Neural cell (in vitro differentiated cells): Measurements from ENCODE around the gene AHI1. TPM values are rescaled to one million over a fixed set of nuclear protein-coding genes. Genes with fewer than 3 reads are reported as not detected.

ENCODE experiments used
- H2AFZ ChIP-seq: fragments of 200-600, 300-800 bp; sonication (generic), shearing (Covaris generic); 2 replicates; pipeline ENCODE4 v1.6.0; 2014; ENCODE audit warnings: low read depth, mild to moderate bottlenecking, antibody characterized with exemption, low read length, moderate library complexity
- H3F3A ChIP-seq: fragments of 200-600 bp; shearing (Covaris generic); 2 replicates; pipeline ENCODE4 v1.6.1; 2016; ENCODE audit warnings: mild to moderate bottlenecking, moderate library complexity, mixed read lengths, antibody characterized with exemption, low read length; ENCODE audit not compliant: insufficient read depth, poor library complexity, severe bottlenecking
- H3K27ac ChIP-seq: fragments of 200-600, 300-800 bp; sonication (generic), shearing (Covaris generic); 2 replicates; pipeline ENCODE4 v1.5.1; 2014; ENCODE audit warnings: mild to moderate bottlenecking, low read length, moderate library complexity
- H3K27me3 ChIP-seq: fragments of 300-800, 200-600 bp; sonication (generic), shearing (Covaris generic); 2 replicates; pipeline ENCODE4 v1.6.0; 2014; ENCODE audit warnings: mild to moderate bottlenecking, low read depth, low read length, moderate library complexity; ENCODE audit not compliant: insufficient read depth
- H3K36me3 ChIP-seq: fragments of 300-800, 200-600 bp; sonication (generic), shearing (Covaris generic); 2 replicates; pipeline ENCODE4 v1.5.1; 2014; ENCODE audit warnings: mild to moderate bottlenecking, antibody characterized with exemption, low read length, moderate library complexity; ENCODE audit not compliant: insufficient read depth
- H3K4me2 ChIP-seq: fragments of 300-800, 200-600 bp; sonication (generic), shearing (Covaris generic); 2 replicates; pipeline ENCODE4 v1.6.0; 2014; ENCODE audit warnings: mild to moderate bottlenecking, low read length
- H3K4me3 ChIP-seq: fragments of 300-800, 200-600 bp; sonication (generic), shearing (Covaris generic); 2 replicates; pipeline ENCODE4 v1.5.1; 2014; ENCODE audit warnings: mild to moderate bottlenecking, low read length, moderate library complexity
- H3K79me2 ChIP-seq: fragments of 200-600 bp; shearing (Covaris generic); replicated peaks from 2 replicates; pipeline ENCODE4 v1.6.0; 2014; ENCODE audit warnings: mild to moderate bottlenecking, low read length, moderate library complexity; ENCODE audit not compliant: insufficient read depth
- H3K9ac ChIP-seq: fragments of 300-800, 200-600 bp; sonication (generic), shearing (Covaris generic); 2 replicates; pipeline ENCODE4 v1.6.1; 2016; ENCODE audit warnings: mild to moderate bottlenecking, low read length, mixed read lengths
- H3K9me2 ChIP-seq: fragments of 200-600 bp; shearing (Covaris generic); 2 replicates; pipeline ENCODE4 v1.6.1; 2016; ENCODE audit warnings: mild to moderate bottlenecking, low read length, mixed read lengths; ENCODE audit not compliant: insufficient read depth
- H3K9me3 ChIP-seq: fragments of 200-600, 300-800 bp; sonication (generic), shearing (Covaris generic); 2 replicates; pipeline ENCODE4 v1.6.1; 2016; ENCODE audit warnings: mild to moderate bottlenecking, mixed run types, low read length, moderate library complexity, mixed read lengths
- H4K20me1 ChIP-seq: fragments of 200-600 bp; shearing (Covaris generic); 2 replicates; pipeline ENCODE4 v1.6.1; 2016; ENCODE audit warnings: mild to moderate bottlenecking, mixed run types; ENCODE audit not compliant: insufficient read depth
- CTCF ChIP-seq: fragments of 450-650 bp; IDR thresholded peaks from 2 replicates; pipeline ENCODE4 v1.5.1; 2014; ENCODE audit warnings: antibody characterized with exemption, mild to moderate bottlenecking, moderate library complexity; ENCODE audit not compliant: poor library complexity, severe bottlenecking
- EP300 ChIP-seq: fragments of 450-650 bp; conservative IDR thresholded peaks from 2 replicates; pipeline ENCODE4 v1.6.1; 2014; ENCODE audit warnings: antibody characterized with exemption, mild to moderate bottlenecking, moderate library complexity; ENCODE audit not compliant: poor library complexity, severe bottlenecking
- EZH2 ChIP-seq: fragments of 200-600, 300-800 bp; shearing (Covaris generic), sonication (generic); IDR thresholded peaks from 2 replicates; pipeline ENCODE4 v1.6.1; 2014; ENCODE audit warnings: antibody characterized with exemption, low read length, borderline replicate concordance, mild to moderate bottlenecking; ENCODE audit not compliant: insufficient read depth, poor library complexity, severe bottlenecking
- MXI1 ChIP-seq: fragments of 450-650 bp; conservative IDR thresholded peaks from 2 replicates; pipeline ENCODE4 v1.6.1; 2014; ENCODE audit warnings: antibody characterized with exemption, mild to moderate bottlenecking; ENCODE audit not compliant: poor library complexity, severe bottlenecking
- POLR2AphosphoS5 ChIP-seq: IDR thresholded peaks from 2 replicates; pipeline ENCODE4 v1.6.1; 2012
- RAD21 ChIP-seq: fragments of 450-650 bp; conservative IDR thresholded peaks from 2 replicates; pipeline ENCODE4 v1.6.1; 2014; ENCODE audit warnings: antibody characterized with exemption, mild to moderate bottlenecking, moderate library complexity
- SMC3 ChIP-seq: fragments of 450-650 bp; conservative IDR thresholded peaks from 2 replicates; pipeline ENCODE4 v1.6.1; 2014; ENCODE audit warnings: antibody characterized with exemption, mild to moderate bottlenecking, moderate library complexity; ENCODE audit not compliant: poor library complexity
- TAF1 ChIP-seq: IDR thresholded peaks from 2 replicates; pipeline ENCODE4 v1.6.1; 2012; ENCODE audit warnings: low read depth
- polyA plus RNA-seq: library from polyadenylated mRNA; depleted of rRNA; stranded (reverse); fragments of >200 nt; gene quantifications from 2 replicates; pipeline ENCODE4 v1.2.3, GENCODE V29; 2014
- TF ChIP-seq, protein P1 (sequence below): IDR thresholded peaks from 2 replicates; pipeline ENCODE4 v1.6.1; 2012; ENCODE audit warnings: borderline replicate concordance

Gene AHI1
- polyA plus RNA-seq, 1 donor from 2014 or later: 58.2 TPM

DNA sequence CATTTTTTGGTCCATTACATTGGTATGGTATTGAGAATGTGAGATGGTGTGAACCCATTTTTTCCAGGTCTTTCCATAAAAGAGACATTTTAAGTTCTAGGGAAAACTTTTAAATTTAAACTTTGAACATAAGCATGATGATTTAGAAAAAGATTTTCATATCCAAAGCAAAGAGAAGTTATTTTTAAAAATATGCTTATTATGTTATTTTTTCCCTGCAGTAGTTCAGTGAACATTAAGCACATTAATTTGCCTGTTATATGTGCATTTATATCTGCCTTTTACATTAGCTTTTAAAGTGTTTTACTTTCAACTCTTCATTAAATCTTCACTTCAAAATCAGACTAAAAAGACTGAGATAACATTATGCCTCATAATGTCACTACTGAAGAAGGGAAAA lies 116.7 kb downstream of the AHI1 start:
- no peaks in the 10 kb centered on the region for H4K20me1 ChIP-seq
- no peaks in the 10 kb centered on the region for H3K36me3 ChIP-seq
- H3K9ac ChIP-seq: no peak overlapping the region
- TF ChIP-seq MXI1 (no peak), POLR2AphosphoS5 (no peak), RAD21 (no peak), EZH2 (no peak), CTCF (no peak), EP300 (no peak), TAF1 (no peak)
- TF ChIP-seq, protein P1, sequence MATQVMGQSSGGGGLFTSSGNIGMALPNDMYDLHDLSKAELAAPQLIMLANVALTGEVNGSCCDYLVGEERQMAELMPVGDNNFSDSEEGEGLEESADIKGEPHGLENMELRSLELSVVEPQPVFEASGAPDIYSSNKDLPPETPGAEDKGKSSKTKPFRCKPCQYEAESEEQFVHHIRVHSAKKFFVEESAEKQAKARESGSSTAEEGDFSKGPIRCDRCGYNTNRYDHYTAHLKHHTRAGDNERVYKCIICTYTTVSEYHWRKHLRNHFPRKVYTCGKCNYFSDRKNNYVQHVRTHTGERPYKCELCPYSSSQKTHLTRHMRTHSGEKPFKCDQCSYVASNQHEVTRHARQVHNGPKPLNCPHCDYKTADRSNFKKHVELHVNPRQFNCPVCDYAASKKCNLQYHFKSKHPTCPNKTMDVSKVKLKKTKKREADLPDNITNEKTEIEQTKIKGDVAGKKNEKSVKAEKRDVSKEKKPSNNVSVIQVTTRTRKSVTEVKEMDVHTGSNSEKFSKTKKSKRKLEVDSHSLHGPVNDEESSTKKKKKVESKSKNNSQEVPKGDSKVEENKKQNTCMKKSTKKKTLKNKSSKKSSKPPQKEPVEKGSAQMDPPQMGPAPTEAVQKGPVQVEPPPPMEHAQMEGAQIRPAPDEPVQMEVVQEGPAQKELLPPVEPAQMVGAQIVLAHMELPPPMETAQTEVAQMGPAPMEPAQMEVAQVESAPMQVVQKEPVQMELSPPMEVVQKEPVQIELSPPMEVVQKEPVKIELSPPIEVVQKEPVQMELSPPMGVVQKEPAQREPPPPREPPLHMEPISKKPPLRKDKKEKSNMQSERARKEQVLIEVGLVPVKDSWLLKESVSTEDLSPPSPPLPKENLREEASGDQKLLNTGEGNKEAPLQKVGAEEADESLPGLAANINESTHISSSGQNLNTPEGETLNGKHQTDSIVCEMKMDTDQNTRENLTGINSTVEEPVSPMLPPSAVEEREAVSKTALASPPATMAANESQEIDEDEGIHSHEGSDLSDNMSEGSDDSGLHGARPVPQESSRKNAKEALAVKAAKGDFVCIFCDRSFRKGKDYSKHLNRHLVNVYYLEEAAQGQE: no peak
- no peak overlapping the region for H3K27ac ChIP-seq
- no peaks in the 10 kb centered on the region for H3K9me2 ChIP-seq
- no peaks in the 10 kb centered on the region for H3K9me3 ChIP-seq
- no peak overlapping the region for H3K4me3 ChIP-seq
- no peaks in the 10 kb centered on the region for H3F3A ChIP-seq
- H3K4me2 ChIP-seq: no peak overlapping the region
- no peaks in the 10 kb centered on the region for H3K27me3 ChIP-seq
- H3K79me2 ChIP-seq: no peaks in the 10 kb centered on the region
- H2AFZ ChIP-seq: no peak overlapping the region

- Histone ChIP-seq H3K27me3 (no peaks in the 10 kb centered on the region), H4K20me1 (no peaks in the 10 kb centered on the region), H3K36me3 (no peaks in the 10 kb centered on the region), H3K79me2 (no peaks in the 10 kb centered on the region), H3K9me3 (no peaks in the 10 kb centered on the region), H3F3A (no peaks in the 10 kb centered on the region), H3K4me3 (no peak overlapping the region), H3K9me2 (no peaks in the 10 kb centered on the region), H3K27ac (no peak overlapping the region), H2AFZ (no peak overlapping the region), H3K4me2 (no peak overlapping the region), H3K9ac (no peak overlapping the region)
- TF ChIP-seq, protein P1: no peak
- no peak for TF ChIP-seq EZH2
- TF ChIP-seq EP300: no peak
- TF ChIP-seq RAD21: no peak
- TF ChIP-seq TAF1: no peak
- TF ChIP-seq CTCF: no peak
- TF ChIP-seq POLR2AphosphoS5: no peak
- TF ChIP-seq SMC3: no peak
- TF ChIP-seq MXI1: no peak
These were observed 117.9 kb downstream of the AHI1 start for GRCh38 chr6:135379647-135380046.
